GM18511 (cell line): ENCODE measurements around the gene FAM72D.
A peak's percentile ranks its signal among the peaks of the same experiment; 100 is the strongest.
"Not testable (repeated sequence)": the region's sequence is repeated elsewhere in the genome, so short reads cannot be mapped to it uniquely, and the experiment has no call there.

ENCODE experiments used
- ATAC-seq: cut with Tn5 transposase; IDR thresholded peaks from one replicate; pipeline ENCODE4 v1.9.1; 2021; ENCODE audit warnings: mild to moderate bottlenecking, moderate library complexity; ENCODE audit not compliant: unreplicated experiment

Gene FAM72D

GRCh38 chr1:145082483-145083255 is 13.1 kb upstream of the FAM72D start:
- ATAC-seq, result not testable (repeated sequence)

- ATAC-seq, result not testable (repeated sequence)
Measured at GRCh38 chr1:145093517-145094149, 2.1 kb upstream of the FAM72D start.

- ATAC-seq, result peak; percentile 12
Measured at GRCh38 chr1:145094655-145095211, 1.0 kb upstream of the FAM72D start.

GRCh38 chr1:145101725-145102124 is 6.0 kb downstream of the FAM72D start:
- not testable (repeated sequence) for ATAC-seq

GRCh38 chr1:145103294-145103693 is 7.5 kb downstream of the FAM72D start:
- ATAC-seq, result not testable (repeated sequence)

GRCh38 chr1:145111674-145112073 is 15.9 kb downstream of the FAM72D start:
- ATAC-seq, result not testable (repeated sequence)

- ATAC-seq, result not testable (repeated sequence)
Measured at GRCh38 chr1:145112703-145113102, 16.9 kb downstream of the FAM72D start.

GRCh38 chr1:145114560-145115057 is 18.8 kb downstream of the FAM72D start:
- ATAC-seq, result not testable (repeated sequence)

- not testable (repeated sequence) for ATAC-seq
Measured at GRCh38 chr1:145115587-145116493, 20.1 kb downstream of the FAM72D start.

- ATAC-seq, result not testable (repeated sequence)
Measured at GRCh38 chr1:145119842-145120241, 24.1 kb downstream of the FAM72D start.

- not testable (repeated sequence) for ATAC-seq
Measured at GRCh38 chr1:145122344-145123061, 26.7 kb downstream of the FAM72D start.

GRCh38 chr1:145123062-145123395 is 27.3 kb downstream of the FAM72D start:
- ATAC-seq, result not testable (repeated sequence)

- not testable (repeated sequence) for ATAC-seq
Measured at GRCh38 chr1:145123992-145124641, 28.3 kb downstream of the FAM72D start.

GRCh38 chr1:145125112-145125511 is 29.3 kb downstream of the FAM72D start:
- ATAC-seq, result not testable (repeated sequence)

- not testable (repeated sequence) for ATAC-seq
Measured at GRCh38 chr1:145127144-145127543, 31.4 kb downstream of the FAM72D start.

GRCh38 chr1:145128697-145129469 is 33.1 kb downstream of the FAM72D start:
- not testable (repeated sequence) for ATAC-seq

GRCh38 chr1:145134476-145134875 is 38.7 kb downstream of the FAM72D start:
- ATAC-seq, result not testable (repeated sequence)

- ATAC-seq, result not testable (repeated sequence)
Measured at GRCh38 chr1:145140549-145140948, 44.8 kb downstream of the FAM72D start.
